ENCODE data around the gene MPI. TPM values are rescaled to one million over a fixed set of nuclear protein-coding genes. Genes with fewer than 3 reads are reported as not detected.

Gene MPI
- total and polyA plus RNA-seq, 2 donors (not counting 3 experiments of a cell fraction or from before 2014, with no cell fraction given), result 36.3 to 69.3 TPM

GRCh38 chr15:74850393-74850792 is 39.4 kb upstream of the MPI start:
- POLR2A ChIA-PET, result no interaction called here
- Histone ChIP-seq H3K79me2 (ENCODE audit: control insufficient read depth, insufficient read depth, low read length) (no peaks in the 10 kb centered on the region), H3K27me3 (ENCODE audit: control insufficient read depth in 2 of 2, insufficient read depth in 2 of 2, low read length in 2 of 2) (no peaks in the 10 kb centered on the region), H3K27ac (ENCODE audit: insufficient read depth, low read depth, low read length) (no peak overlapping the region), H3K9ac (replicated peaks; ENCODE audit: extremely low read depth, insufficient read depth, low read length) (no peak overlapping the region), H3K9me3 (replicated peaks; ENCODE audit: control insufficient read depth, insufficient read depth, low read length) (no peaks in the 10 kb centered on the region), H3K4me2 (ENCODE audit: insufficient read depth, low read length) (no peak overlapping the region), H3K9me1 (replicated peaks; ENCODE audit: control insufficient read depth, extremely low read depth, insufficient read depth, low read length) (no peaks in the 10 kb centered on the region), H4K20me1 (replicated peaks; ENCODE audit: control insufficient read depth, extremely low read depth, insufficient read depth, low read length) (no peaks in the 10 kb centered on the region), H3K4me1 (ENCODE audit: control insufficient read depth, extremely low read depth, insufficient read depth, low read length) (no peaks in the 10 kb centered on the region), H3K4me3 (replicated peaks in 1 of 3; ENCODE audit: insufficient read depth in 1 of 3, low read depth in 1 of 3, low read length in 3 of 3) (no peak overlapping the region), H3K36me3 (ENCODE audit: control insufficient read depth in 2 of 2, extremely low read depth in 1 of 2, insufficient read depth in 2 of 2, low read length in 2 of 2) (peaks cover 11 to 60% of the 10 kb centered on the region in 2 experiments), H2AFZ (ENCODE audit: low read depth, low read length) (no peak overlapping the region)
- CTCF ChIA-PET, result no interaction called here
- dilution Hi-C loops (cut with MboI; ENCODE audit: extremely low pct_ligation_motif_present, low sequenced_read_pairs), result no loop called here
- no TSS peak for BruUV-seq (replicated peaks)
- no peak for DNase-seq (ENCODE audit: low read depth, low spot score)
- FAIRE-seq, result no peak
- TF ChIP-seq JUN (IDR thresholded peaks at IDR 0.05; ENCODE audit: borderline replicate concordance, insufficient read depth, insufficient read length, low read depth) (no peak), POLR2AphosphoS5 (IDR thresholded peaks at IDR 0.05; ENCODE audit: insufficient read depth, low read depth, low read length) (no peak), FOS (IDR thresholded peaks at IDR 0.05; ENCODE audit: borderline replicate concordance, insufficient read depth, low read length) (no peak), GATA2 (IDR thresholded peaks at IDR 0.05; ENCODE audit: insufficient read depth, insufficient read length, low read depth, low read length) (no peak), POLR2A (IDR thresholded peaks at IDR 0.05; ENCODE audit: low read depth, low read length) (no peak), MYC (IDR thresholded peaks at IDR 0.05; ENCODE audit: low read depth, low read length) (no peak), CTCF (IDR thresholded peaks at IDR 0.05; ENCODE audit: extremely low read depth in 1 of 2, insufficient read depth in 1 of 2, low read depth in 1 of 2, low read length in 2 of 2) (no peak), MAX (IDR thresholded peaks at IDR 0.05; ENCODE audit: insufficient read depth, insufficient read length) (no peak), EZH2 (IDR thresholded peaks at IDR 0.05; ENCODE audit: borderline replicate concordance, low read depth, low read length, severe bottlenecking) (no peak)
- intact Hi-C loops (cut with micrococcal nuclease), result no loop called here
